ENCODE results near the gene CYP2W1. TPM values are rescaled to one million over a fixed set of nuclear protein-coding genes. Genes with fewer than 3 reads are reported as not detected.

CYP2W1 gene
- total RNA-seq, 1 experiment from 2014 or later: not detected

DNA sequence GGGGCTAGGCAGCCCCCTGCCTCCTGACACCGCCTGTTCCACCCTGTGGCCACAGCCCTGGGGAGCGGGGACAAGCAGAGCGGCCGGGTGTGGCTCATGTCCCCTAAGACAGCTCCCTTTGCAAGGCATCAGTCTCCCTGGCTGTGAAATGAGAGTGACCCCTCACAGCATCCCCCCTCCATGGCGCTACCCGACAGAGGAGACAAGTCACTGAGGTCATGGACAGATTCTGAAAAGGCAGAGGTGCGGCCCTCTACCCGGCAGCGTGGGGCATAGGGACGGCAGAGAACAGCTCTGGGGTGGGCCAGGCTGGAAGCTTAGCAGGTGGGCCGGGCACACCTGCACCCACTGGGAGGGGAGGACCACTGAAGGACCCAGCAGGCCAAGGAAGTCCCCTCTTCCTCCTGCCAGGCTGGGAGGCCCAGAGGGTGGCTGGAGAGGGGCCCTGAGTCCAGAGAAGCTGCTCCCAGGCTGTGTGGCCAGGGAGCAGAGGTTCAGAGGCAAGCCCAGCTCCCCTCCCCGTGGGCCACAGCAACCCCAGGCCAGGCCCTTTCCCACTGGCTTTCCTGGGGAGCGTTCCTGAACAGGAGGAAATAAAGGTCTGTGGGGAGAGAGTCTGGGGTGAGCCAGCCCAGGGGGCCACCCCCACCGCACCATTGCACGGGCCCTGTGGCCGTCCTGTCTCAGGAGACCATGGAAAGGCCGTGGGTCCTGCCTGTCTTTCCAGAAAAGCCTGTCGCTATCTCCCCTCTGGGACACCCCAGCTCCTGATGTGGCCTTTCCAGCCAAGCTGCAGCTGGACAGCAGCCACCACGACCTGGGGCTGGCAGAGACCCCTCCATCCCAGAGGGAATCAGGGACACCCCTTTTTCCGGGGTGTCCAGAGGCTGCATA, 30.2 kb upstream of the CYP2W1 start:
- Histone ChIP-seq H3F3A (ENCODE audit: low read length, unreplicated experiment) (no peaks in the 10 kb centered on the region), H3K27ac (ENCODE audit: low read length) (no peak overlapping the region), H4K20me1 (ENCODE audit: low read length) (no peaks in the 10 kb centered on the region), H3K9ac (ENCODE audit: low read length) (no peak overlapping the region), H3K36me3 (ENCODE audit: low read depth, low read length) (no peaks in the 10 kb centered on the region), H3K4me3 (ENCODE audit: low read length) (peak overlapping the region; percentile 74), H3K4me2 (ENCODE audit: low read length) (peak overlapping the region; percentile 85), H3K79me2 (ENCODE audit: low read length) (peaks cover 12% of the 10 kb centered on the region; the same call in 1 of the 2 replicates), H3K27me3 (ENCODE audit: low read length) (no peaks in the 10 kb centered on the region), H2AFZ (ENCODE audit: low read length) (peak overlapping the region; percentile 50; the same call in 1 of the 2 replicates), H3K9me3 (ENCODE audit: low read length) (no peaks in the 10 kb centered on the region), H3K4me1 (ENCODE audit: insufficient read depth, low read length) (peaks cover 20% of the 10 kb centered on the region), H3K9me2 (replicated peaks; ENCODE audit: low read length) (no peaks in the 10 kb centered on the region)
- no peak for TF ChIP-seq EZH2phosphoT487 (IDR thresholded peaks at IDR 0.05; ENCODE audit: borderline replicate concordance, low read length)
- TF ChIP-seq EZH2 (IDR thresholded peaks at IDR 0.05; ENCODE audit: low read length, unreplicated experiment): no peak
- TF ChIP-seq, protein P1, sequence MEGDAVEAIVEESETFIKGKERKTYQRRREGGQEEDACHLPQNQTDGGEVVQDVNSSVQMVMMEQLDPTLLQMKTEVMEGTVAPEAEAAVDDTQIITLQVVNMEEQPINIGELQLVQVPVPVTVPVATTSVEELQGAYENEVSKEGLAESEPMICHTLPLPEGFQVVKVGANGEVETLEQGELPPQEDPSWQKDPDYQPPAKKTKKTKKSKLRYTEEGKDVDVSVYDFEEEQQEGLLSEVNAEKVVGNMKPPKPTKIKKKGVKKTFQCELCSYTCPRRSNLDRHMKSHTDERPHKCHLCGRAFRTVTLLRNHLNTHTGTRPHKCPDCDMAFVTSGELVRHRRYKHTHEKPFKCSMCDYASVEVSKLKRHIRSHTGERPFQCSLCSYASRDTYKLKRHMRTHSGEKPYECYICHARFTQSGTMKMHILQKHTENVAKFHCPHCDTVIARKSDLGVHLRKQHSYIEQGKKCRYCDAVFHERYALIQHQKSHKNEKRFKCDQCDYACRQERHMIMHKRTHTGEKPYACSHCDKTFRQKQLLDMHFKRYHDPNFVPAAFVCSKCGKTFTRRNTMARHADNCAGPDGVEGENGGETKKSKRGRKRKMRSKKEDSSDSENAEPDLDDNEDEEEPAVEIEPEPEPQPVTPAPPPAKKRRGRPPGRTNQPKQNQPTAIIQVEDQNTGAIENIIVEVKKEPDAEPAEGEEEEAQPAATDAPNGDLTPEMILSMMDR (conservative IDR thresholded peaks at IDR 0.05; ENCODE audit: low read depth, low read length): no peak
- DNase-seq: no peak
- BruUV-seq (replicated peaks): TSS peak; percentile 32
- POLR2A ChIA-PET (ENCODE audit: unreplicated experiment): interaction anchor here (0.6 kb wide), 1 partner anchor 51 kb away, joined by 7 read pairs; no protein-coding TSS in a partner anchor
- CTCF ChIA-PET: no interaction called here
- no peak for ATAC-seq
- intact Hi-C loops (cut with micrococcal nuclease): no loop called here

DNA sequence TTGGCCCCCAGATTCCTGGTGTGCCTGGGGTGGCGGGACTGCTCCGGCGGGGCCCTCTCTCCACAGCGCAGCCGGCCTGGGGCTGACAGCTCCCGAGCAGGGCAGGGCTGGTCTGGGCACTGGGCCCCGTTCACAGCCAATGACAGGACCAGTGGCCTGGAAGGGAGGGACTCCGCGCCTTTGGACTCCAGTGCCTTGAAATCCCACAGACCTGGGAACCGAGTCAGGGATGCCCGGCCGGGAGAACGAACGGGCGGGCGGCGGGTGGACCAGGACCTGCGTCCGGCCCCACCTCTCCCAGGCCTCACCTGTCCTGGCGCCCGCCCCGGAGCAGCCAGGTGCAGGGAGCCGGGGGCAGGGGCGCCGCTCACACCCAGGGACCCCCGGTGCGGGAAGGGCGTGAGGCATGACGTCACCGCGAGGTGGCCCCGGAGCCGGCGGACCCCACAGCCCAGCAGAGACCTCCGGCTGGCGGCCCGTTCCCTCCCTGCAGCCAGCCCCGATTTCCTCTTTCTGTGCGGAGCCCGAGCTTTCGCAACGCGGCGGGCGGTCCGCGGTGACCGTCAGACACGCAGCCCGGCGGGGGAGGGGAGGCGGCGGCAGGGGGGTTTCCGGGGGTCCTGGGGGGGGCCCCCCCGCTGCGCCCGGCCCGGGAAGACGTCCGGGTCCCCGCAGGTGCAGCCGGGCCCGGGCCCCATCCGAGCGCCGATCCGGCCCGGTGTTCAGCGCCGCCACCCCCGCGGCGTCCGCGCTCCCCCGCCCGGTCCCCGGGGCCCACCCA, 29.2 kb upstream of the CYP2W1 start:
- peak; percentile 69 for DNase-seq
- POLR2A ChIA-PET (ENCODE audit: unreplicated experiment): no interaction called here
- intact Hi-C loops (cut with micrococcal nuclease): no loop called here

More for the DNA sequence above, 29.2 kb upstream of the CYP2W1 start:
- BruUV-seq (replicated peaks): no TSS peak
- CTCF ChIA-PET: interaction anchor here (0.6 kb wide), 1 partner anchor 45 kb away, joined by 3 read pairs; no protein-coding TSS in a partner anchor
- H4K20me1 ChIP-seq (ENCODE audit: low read length): no peaks in the 10 kb centered on the region
- H3K9me3 ChIP-seq (ENCODE audit: low read length): no peaks in the 10 kb centered on the region
- H3K4me2 ChIP-seq (ENCODE audit: low read length): peak overlapping the region; percentile 85
- no peaks in the 10 kb centered on the region for H3F3A ChIP-seq (ENCODE audit: low read length, unreplicated experiment)
- H3K4me3 ChIP-seq (ENCODE audit: low read length): peak overlapping the region; percentile 74
- TF ChIP-seq, protein P1 (conservative IDR thresholded peaks at IDR 0.05; ENCODE audit: low read depth, low read length): no peak
- TF ChIP-seq EZH2phosphoT487 (IDR thresholded peaks at IDR 0.05; ENCODE audit: borderline replicate concordance, low read length) (no peak), EZH2 (IDR thresholded peaks at IDR 0.05; ENCODE audit: low read length, unreplicated experiment) (no peak)
- H3K9ac ChIP-seq (ENCODE audit: low read length): no peak overlapping the region
- peaks cover 20% of the 10 kb centered on the region for H3K4me1 ChIP-seq (ENCODE audit: insufficient read depth, low read length)
- no peak overlapping the region for H3K27ac ChIP-seq (ENCODE audit: low read length)
- no peaks in the 10 kb centered on the region for H3K9me2 ChIP-seq (replicated peaks; ENCODE audit: low read length)
- no peaks in the 10 kb centered on the region for H3K36me3 ChIP-seq (ENCODE audit: low read depth, low read length)
- no peaks in the 10 kb centered on the region for H3K27me3 ChIP-seq (ENCODE audit: low read length)
- peak overlapping the region; percentile 50 for H2AFZ ChIP-seq (ENCODE audit: low read length)
- H3K79me2 ChIP-seq (ENCODE audit: low read length): peaks cover 12% of the 10 kb centered on the region; the same call in 1 of the 2 replicates
- ATAC-seq: peak; percentile 74

Measured in PC-3 (cell line).